ENCODE data around the gene FADS3.

The FADS3 gene

GRCh38 chr11:61891331-61892084 lies at the start of gene FADS3:
TSS of gene FADS3 (minus strand) at chr11:61891545. CDS start at chr11:61891381, 164 bp downstream.
- DNase-seq (ENCODE audit: low spot score) = peak; percentile 53

GRCh38 chr11:61940466-61940865 lies 49.1 kb upstream of the FADS3 start:
- no peak for DNase-seq (ENCODE audit: low spot score)

GRCh38 chr11:61935861-61936260 lies 44.5 kb upstream of the FADS3 start:
- DNase-seq (ENCODE audit: low spot score) = no peak

- DNase-seq (ENCODE audit: low spot score) = no peak
Observed at GRCh38 chr11:61930933-61931332, 39.6 kb upstream of the FADS3 start.

- no peak for DNase-seq (ENCODE audit: low spot score)
Observed at GRCh38 chr11:61928606-61929005, 37.3 kb upstream of the FADS3 start.

- DNase-seq (ENCODE audit: low spot score) = no peak
Observed at GRCh38 chr11:61927501-61927900, 36.2 kb upstream of the FADS3 start.

GRCh38 chr11:61926235-61926634 lies 34.9 kb upstream of the FADS3 start:
- no peak for DNase-seq (ENCODE audit: low spot score)

GRCh38 chr11:61925736-61926135 lies 34.4 kb upstream of the FADS3 start:
- no peak for DNase-seq (ENCODE audit: low spot score)

GRCh38 chr11:61924064-61924455 lies 32.7 kb upstream of the FADS3 start:
- DNase-seq (ENCODE audit: low spot score) = no peak

- DNase-seq (ENCODE audit: low spot score) = peak; percentile 90
Observed at GRCh38 chr11:61923166-61924063, 32.1 kb upstream of the FADS3 start.

- peak; percentile 73 for DNase-seq (ENCODE audit: low spot score)
Observed at GRCh38 chr11:61922539-61922938, 31.2 kb upstream of the FADS3 start.

- peak; percentile 26 for DNase-seq (ENCODE audit: low spot score)
Observed at GRCh38 chr11:61921446-61921845, 30.1 kb upstream of the FADS3 start.

- DNase-seq (ENCODE audit: low spot score) = peak; percentile 93
Observed at GRCh38 chr11:61919705-61920631, 28.6 kb upstream of the FADS3 start.

- DNase-seq (ENCODE audit: low spot score) = peak; percentile 61
Observed at GRCh38 chr11:61918938-61919704, 27.8 kb upstream of the FADS3 start.

- DNase-seq (ENCODE audit: low spot score) = peak; percentile 19
Observed at GRCh38 chr11:61918251-61918937, 27.0 kb upstream of the FADS3 start.

- DNase-seq (ENCODE audit: low spot score) = peak; percentile 48
Observed at GRCh38 chr11:61917334-61918109, 26.2 kb upstream of the FADS3 start, which contains the start of gene RAB3IL1. TSS of gene RAB3IL1 (minus strand) at chr11:61917566. CDS start at chr11:61917367, 199 bp downstream.

- no peak for DNase-seq (ENCODE audit: low spot score)
Observed at GRCh38 chr11:61916737-61917333, 25.5 kb upstream of the FADS3 start.

GRCh38 chr11:61914471-61915171 lies 23.3 kb upstream of the FADS3 start:
- no peak for DNase-seq (ENCODE audit: low spot score)

All from hematopoietic multipotent progenitor cell treated with erythropoietin and hydrocortisone succinate and interleukin-3 and kit ligand, for 15 days (in vitro differentiated cells).